Activated naive CD8-positive, alpha-beta T cell treated with anti-CD3 and anti-CD28 coated beads for 36 hours (primary cell): ENCODE measurements around the gene RNGTT. TPM values are rescaled to one million over a fixed set of nuclear protein-coding genes. Genes with fewer than 3 reads are reported as not detected.

Source experiments
- DNase-seq: peaks from one replicate; pipeline ENCODE4 v3.0.0; 2021
- H3K27ac Mint-ChIP-seq: one replicate; pipeline ENCODE4 v1.8.0; 2022; ENCODE audit warnings: mild to moderate bottlenecking, moderate library complexity, mixed read lengths
- H3K27me3 Mint-ChIP-seq: one replicate; pipeline ENCODE4 v1.8.0; 2022; ENCODE audit warnings: mild to moderate bottlenecking, mixed read lengths
- H3K36me3 Mint-ChIP-seq: one replicate; pipeline ENCODE4 v1.8.0; 2021; ENCODE audit warnings: mild to moderate bottlenecking, mixed read lengths
- H3K4me1 Mint-ChIP-seq: one replicate; pipeline ENCODE4 v1.8.0; 2021; ENCODE audit warnings: mixed read lengths
- H3K4me3 Mint-ChIP-seq: one replicate; pipeline ENCODE4 v1.8.0; 2022; ENCODE audit warnings: mild to moderate bottlenecking, moderate library complexity, mixed read lengths
- H3K9me3 Mint-ChIP-seq: one replicate; pipeline ENCODE4 v1.8.0; 2022; ENCODE audit warnings: mixed read lengths
- total RNA-seq, 2 experiments: library from RNA; stranded (reverse); gene quantifications; one replicate each; pipeline ENCODE4 v1.2.3, GENCODE V29; 2021

The RNGTT gene
- total RNA-seq, 2 experiments from 2014 or later: 19.7 to 20.9 TPM

GRCh38 chr6:88599571-88599970 is 363.8 kb downstream of the RNGTT start:
- no peak for DNase-seq
- Mint-ChIP-seq H3K9me3 (no peaks in the 10 kb centered on the region), H3K27ac (no peak overlapping the region), H3K4me1 (no peaks in the 10 kb centered on the region), H3K27me3 (no peaks in the 10 kb centered on the region), H3K4me3 (no peak overlapping the region), H3K36me3 (no peaks in the 10 kb centered on the region)

- Mint-ChIP-seq H3K4me1 (no peaks in the 10 kb centered on the region), H3K4me3 (no peak overlapping the region)
Observed at GRCh38 chr6:88596801-88597200, 366.6 kb downstream of the RNGTT start.

DNA sequence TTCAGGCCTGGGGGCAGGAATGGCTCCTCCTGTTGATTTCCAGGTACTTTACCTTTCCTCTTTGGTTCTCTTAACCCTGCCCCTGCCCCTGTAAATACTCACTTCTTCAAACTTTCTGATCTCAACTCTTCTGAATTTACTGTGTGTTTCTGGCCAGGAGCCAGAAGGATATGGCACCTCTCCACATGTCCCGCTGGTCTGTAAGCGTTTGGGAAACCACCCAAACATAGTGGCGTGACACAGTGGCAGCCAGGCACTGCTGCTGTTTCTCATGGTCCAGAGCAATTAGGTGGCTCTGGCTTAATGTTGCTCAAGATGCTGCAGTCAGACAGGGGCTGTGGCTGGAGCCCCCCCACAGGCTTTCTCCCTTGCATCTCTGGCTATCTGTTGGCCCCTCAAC is 374.5 kb downstream of the RNGTT start:
- peaks cover 2% of the 10 kb centered on the region for H3K36me3 Mint-ChIP-seq
- H3K4me1 Mint-ChIP-seq: no peaks in the 10 kb centered on the region
- H3K4me3 Mint-ChIP-seq: no peak overlapping the region
- peaks cover 9% of the 10 kb centered on the region for H3K27me3 Mint-ChIP-seq
- peaks cover 3% of the 10 kb centered on the region for H3K9me3 Mint-ChIP-seq
- H3K27ac Mint-ChIP-seq: no peak overlapping the region
- DNase-seq: no peak

More at GRCh38 chr6:88596801-88597200, 366.6 kb downstream of the RNGTT start:
- Mint-ChIP-seq H3K36me3 (no peaks in the 10 kb centered on the region), H3K9me3 (peaks cover 3% of the 10 kb centered on the region), H3K27ac (no peak overlapping the region), H3K27me3 (no peaks in the 10 kb centered on the region)
- DNase-seq: no peak

DNA sequence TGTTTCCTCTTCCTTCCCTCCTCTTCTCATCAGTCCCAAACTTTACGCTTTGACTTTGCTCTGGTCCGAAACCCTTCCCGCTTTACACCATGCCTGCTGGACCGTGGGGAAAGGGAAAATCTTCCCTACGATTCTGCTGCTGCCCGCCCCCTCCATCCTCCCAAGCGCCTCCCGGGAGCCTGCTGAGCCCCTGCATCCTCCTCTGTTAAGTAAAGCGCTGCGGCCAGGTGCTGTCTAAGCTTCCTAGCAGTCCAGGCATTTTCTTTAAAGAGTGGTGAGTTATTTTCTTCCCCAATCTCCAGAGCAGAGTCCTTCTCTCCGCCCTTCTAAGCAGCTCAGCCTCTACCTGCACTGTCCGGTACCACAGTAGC is 376.3 kb downstream of the RNGTT start:
- Mint-ChIP-seq H3K27me3 (peaks cover 9% of the 10 kb centered on the region), H3K9me3 (peaks cover 2% of the 10 kb centered on the region), H3K4me1 (no peaks in the 10 kb centered on the region), H3K4me3 (no peak overlapping the region), H3K36me3 (peaks cover 2% of the 10 kb centered on the region), H3K27ac (no peak overlapping the region)
- no peak for DNase-seq

GRCh38 chr6:88586371-88587149 is 376.9 kb downstream of the RNGTT start:
- H3K4me1 Mint-ChIP-seq: no peaks in the 10 kb centered on the region
- H3K9me3 Mint-ChIP-seq: peaks cover 5% of the 10 kb centered on the region
- no peak for DNase-seq
- H3K36me3 Mint-ChIP-seq: peaks cover 2% of the 10 kb centered on the region
- H3K27ac Mint-ChIP-seq: no peak overlapping the region
- no peak overlapping the region for H3K4me3 Mint-ChIP-seq
- peaks cover 9% of the 10 kb centered on the region for H3K27me3 Mint-ChIP-seq

- Mint-ChIP-seq H3K4me1 (no peaks in the 10 kb centered on the region), H3K27ac (no peak overlapping the region), H3K4me3 (no peak overlapping the region), H3K36me3 (peaks cover 2% of the 10 kb centered on the region), H3K27me3 (peaks cover 13% of the 10 kb centered on the region), H3K9me3 (peaks cover 5% of the 10 kb centered on the region)
- no peak for DNase-seq
Observed at GRCh38 chr6:88585276-88585692, 378.1 kb downstream of the RNGTT start.

DNA sequence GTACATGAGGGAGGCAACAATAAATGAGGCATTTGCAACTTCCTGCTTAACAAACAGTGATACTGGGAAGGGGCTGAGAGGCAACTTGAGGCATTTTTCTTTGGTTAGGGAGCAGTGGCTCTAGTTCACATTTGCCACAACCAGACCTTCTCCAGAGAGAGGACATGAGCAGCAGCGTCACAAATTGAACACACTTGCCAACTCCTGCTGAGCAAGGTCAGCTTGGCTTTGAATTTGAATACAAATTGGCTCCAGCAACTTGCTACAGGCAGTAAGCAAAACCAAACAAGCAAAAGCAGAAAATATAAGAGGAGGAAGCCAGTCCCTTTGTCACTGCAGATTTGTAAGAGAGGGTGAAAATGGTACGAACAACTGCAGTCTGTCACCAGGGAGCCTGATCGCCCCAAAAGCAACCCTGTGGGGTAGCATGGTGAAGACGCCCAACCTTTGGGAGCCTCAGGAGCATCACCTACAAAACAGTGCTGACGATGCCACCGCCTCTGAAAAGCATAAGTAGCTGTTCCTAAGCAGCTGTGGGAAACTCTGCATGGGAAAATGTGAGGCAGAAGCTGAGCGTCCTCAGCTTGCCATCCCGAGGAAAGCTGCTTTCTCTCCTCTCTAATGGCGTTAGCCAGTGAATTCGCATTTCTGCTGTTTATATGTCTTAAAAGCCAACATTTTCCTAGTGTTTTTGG is 378.7 kb downstream of the RNGTT start:
- Mint-ChIP-seq H3K27me3 (peaks cover 13% of the 10 kb centered on the region), H3K27ac (no peak overlapping the region), H3K4me1 (no peaks in the 10 kb centered on the region), H3K4me3 (no peak overlapping the region), H3K9me3 (peaks cover 5% of the 10 kb centered on the region), H3K36me3 (peaks cover 2% of the 10 kb centered on the region)
- no peak for DNase-seq

DNA sequence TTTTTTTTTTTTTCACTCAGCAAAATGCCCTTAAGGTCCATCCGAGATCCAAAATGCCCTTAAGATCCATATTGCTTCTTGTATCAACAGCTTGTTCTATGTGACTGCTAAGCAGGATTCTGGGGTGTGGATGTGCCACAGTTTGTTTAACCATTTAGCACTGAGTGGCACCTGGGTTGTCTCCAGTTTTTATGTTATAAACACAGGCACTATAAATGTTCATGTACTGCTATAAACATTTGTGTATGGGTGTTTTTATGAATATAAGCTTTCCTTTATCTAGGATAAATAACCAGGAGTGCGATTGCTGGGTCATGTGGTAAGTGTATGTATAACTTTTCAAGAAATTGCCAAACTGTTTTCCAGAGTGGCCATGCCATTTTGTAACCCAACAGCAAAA is 386.0 kb downstream of the RNGTT start:
- H3K4me1 Mint-ChIP-seq: no peaks in the 10 kb centered on the region
- no peak overlapping the region for H3K27ac Mint-ChIP-seq
- no peaks in the 10 kb centered on the region for H3K36me3 Mint-ChIP-seq
- H3K27me3 Mint-ChIP-seq: peaks cover 4% of the 10 kb centered on the region
- no peak for DNase-seq
- H3K4me3 Mint-ChIP-seq: no peak overlapping the region
- peaks cover 2% of the 10 kb centered on the region for H3K9me3 Mint-ChIP-seq

DNA sequence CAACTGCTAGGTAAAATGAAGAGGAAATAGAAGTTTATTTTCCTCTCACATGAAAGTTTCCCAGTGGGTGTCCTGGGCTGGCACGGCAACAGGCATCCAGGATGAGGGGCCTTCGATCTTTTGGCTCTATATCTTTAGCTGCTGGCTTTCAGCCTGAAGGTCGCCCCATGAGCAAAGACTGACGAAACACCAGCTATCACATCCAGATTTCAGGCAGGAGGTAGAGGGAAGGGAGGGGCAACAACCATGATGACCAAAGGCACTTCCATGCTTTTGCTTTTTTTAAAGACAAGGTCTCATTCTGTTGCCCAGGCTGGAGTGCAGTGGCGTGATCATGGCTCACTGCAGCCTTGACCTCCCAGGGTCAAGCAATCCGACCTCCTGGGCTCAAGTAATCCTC is 387.9 kb downstream of the RNGTT start:
- Mint-ChIP-seq H3K4me3 (no peak overlapping the region), H3K27ac (no peak overlapping the region), H3K9me3 (no peaks in the 10 kb centered on the region), H3K27me3 (no peaks in the 10 kb centered on the region), H3K4me1 (no peaks in the 10 kb centered on the region), H3K36me3 (no peaks in the 10 kb centered on the region)
- DNase-seq: no peak

DNA sequence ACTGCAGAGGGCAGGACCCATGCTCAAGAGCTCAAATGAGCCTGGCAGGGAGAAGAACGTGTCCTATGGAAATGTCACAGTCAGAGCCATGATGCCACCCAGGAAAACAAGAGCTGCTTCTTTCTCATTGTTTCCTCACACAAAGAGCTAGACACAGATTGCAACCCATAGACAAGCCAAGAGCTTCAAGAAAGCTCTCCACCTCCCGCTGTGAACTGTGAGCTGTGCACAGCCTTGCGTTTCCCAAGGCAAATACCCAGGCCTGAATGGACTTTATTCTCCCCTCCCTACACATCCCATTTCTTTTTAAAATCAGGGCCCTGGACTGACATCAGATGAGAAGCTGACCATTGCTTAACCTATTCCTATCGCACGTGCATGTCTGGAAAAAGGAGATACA is 388.8 kb downstream of the RNGTT start:
- Mint-ChIP-seq H3K4me1 (no peaks in the 10 kb centered on the region), H3K9me3 (no peaks in the 10 kb centered on the region), H3K36me3 (no peaks in the 10 kb centered on the region), H3K27me3 (no peaks in the 10 kb centered on the region), H3K27ac (no peak overlapping the region), H3K4me3 (no peak overlapping the region)
- no peak for DNase-seq

GRCh38 chr6:88574031-88574430 is 389.4 kb downstream of the RNGTT start:
- H3K36me3 Mint-ChIP-seq: peaks cover 2% of the 10 kb centered on the region
- no peak overlapping the region for H3K27ac Mint-ChIP-seq

DNA sequence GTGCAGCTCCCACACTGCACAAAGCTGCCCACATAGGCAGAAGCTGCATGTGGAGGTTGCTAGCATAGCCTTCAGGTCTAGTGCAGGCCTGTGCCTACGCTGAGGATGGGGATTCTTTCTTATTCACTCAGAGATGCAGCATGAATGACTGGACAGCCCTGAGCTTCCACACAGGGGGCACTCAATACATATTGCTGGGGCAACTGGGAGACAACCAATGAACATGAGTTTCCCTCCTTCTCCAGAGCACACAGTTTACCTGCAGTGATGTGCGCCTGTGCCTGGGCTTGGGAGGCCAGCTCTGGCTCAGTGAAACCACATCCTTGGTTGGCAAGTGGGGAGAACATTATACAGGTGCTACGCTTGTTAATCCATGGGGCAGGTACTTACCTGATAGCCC is 389.9 kb downstream of the RNGTT start:
- Mint-ChIP-seq H3K9me3 (peaks cover 2% of the 10 kb centered on the region), H3K27me3 (no peaks in the 10 kb centered on the region), H3K4me1 (no peaks in the 10 kb centered on the region), H3K4me3 (no peak overlapping the region), H3K36me3 (peaks cover 4% of the 10 kb centered on the region), H3K27ac (no peak overlapping the region)
- no peak for DNase-seq

More at GRCh38 chr6:88574031-88574430, 389.4 kb downstream of the RNGTT start:
- no peaks in the 10 kb centered on the region for H3K4me1 Mint-ChIP-seq
- H3K4me3 Mint-ChIP-seq: no peak overlapping the region
- no peak for DNase-seq
- peaks cover under 1% of the 10 kb centered on the region for H3K9me3 Mint-ChIP-seq
- no peaks in the 10 kb centered on the region for H3K27me3 Mint-ChIP-seq

DNA sequence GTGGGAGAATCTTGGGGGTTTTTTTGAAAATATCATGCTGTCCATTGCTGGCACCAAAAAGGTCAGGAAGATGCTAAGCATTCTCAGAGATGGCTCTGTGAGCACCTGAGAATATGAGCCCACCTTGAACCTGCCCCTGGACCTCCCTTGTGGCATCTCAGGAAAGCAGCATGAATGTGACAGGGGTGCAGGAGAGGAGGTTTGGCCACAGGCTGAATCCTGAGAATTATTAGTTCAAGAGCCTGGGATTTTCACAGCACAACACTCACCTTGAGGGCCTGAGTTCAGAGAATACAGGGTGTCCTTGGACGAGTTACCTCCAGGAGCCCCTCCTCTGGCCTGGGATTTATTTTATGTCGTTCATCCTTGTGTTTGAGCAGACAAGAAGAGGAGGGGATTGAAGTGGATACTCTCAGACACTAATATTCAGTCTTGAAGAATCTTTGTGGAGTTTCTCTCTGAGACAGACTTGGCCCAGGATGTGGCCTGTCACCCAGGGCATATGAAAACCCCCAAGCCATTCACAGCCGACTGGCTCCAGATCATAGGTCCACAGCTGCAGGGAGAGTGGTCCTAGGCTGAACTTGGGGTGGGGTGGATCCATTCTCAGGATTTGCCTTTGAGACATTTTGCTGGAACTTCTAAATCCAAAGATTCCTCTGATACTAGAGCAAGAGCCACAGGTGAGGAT is 390.8 kb downstream of the RNGTT start:
- no peak overlapping the region for H3K27ac Mint-ChIP-seq
- no peaks in the 10 kb centered on the region for H3K4me1 Mint-ChIP-seq
- no peaks in the 10 kb centered on the region for H3K27me3 Mint-ChIP-seq
- DNase-seq: no peak
- peaks cover 4% of the 10 kb centered on the region for H3K36me3 Mint-ChIP-seq
- no peak overlapping the region for H3K4me3 Mint-ChIP-seq
- peaks cover 2% of the 10 kb centered on the region for H3K9me3 Mint-ChIP-seq

- Mint-ChIP-seq H3K4me3 (no peak overlapping the region), H3K4me1 (no peaks in the 10 kb centered on the region), H3K9me3 (peaks cover 2% of the 10 kb centered on the region), H3K36me3 (peaks cover 4% of the 10 kb centered on the region), H3K27ac (no peak overlapping the region), H3K27me3 (peaks cover 4% of the 10 kb centered on the region)
- DNase-seq: no peak
Observed at GRCh38 chr6:88569959-88570358, 393.5 kb downstream of the RNGTT start.

DNA sequence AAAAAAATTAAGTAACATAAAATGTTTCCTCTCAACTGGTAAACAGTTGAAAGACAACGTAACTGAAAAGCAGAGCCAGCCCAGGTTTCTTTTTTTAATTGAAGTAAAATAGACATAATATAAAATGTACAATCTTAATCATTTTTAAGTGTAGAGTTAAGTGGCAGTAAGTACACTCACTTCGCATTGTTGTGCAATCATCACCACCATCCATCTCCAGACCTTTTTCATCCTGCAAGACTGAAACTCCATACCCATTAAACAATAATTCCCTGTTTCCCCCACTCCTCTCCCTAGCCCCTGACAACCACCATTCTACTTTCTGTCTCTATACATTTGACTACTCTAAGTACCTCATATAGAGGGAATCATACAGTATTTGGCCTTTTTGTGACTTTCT is 395.7 kb downstream of the RNGTT start:
- peaks cover 4% of the 10 kb centered on the region for H3K27me3 Mint-ChIP-seq
- H3K9me3 Mint-ChIP-seq: peaks cover 2% of the 10 kb centered on the region
- DNase-seq: no peak
- no peaks in the 10 kb centered on the region for H3K4me1 Mint-ChIP-seq
- H3K4me3 Mint-ChIP-seq: no peak overlapping the region
- peaks cover 4% of the 10 kb centered on the region for H3K36me3 Mint-ChIP-seq
- H3K27ac Mint-ChIP-seq: no peak overlapping the region
